Tibial nerve (tissue), 4 donors: ENCODE data around the gene HRH1. TPM values are rescaled to one million over a fixed set of nuclear protein-coding genes. Genes with fewer than 3 reads are reported as not detected.
"Not testable (repeated sequence)": the region's sequence is repeated elsewhere in the genome, so short reads cannot be mapped to it uniquely, and the experiment has no call there.

Experiments
- DNase-seq, 2 donors: peaks; one replicate each; pipeline ENCODE4 v3.0.0-alpha.2; 2019; ENCODE audit warnings: low spot score in 2 of 2
- H3K27ac ChIP-seq, 4 donors: fragments of 200-600 bp; sonication (generic) in 3 of 4; one replicate each; pipeline ENCODE4 v1.5.1; 2017 to 2019; ENCODE audit warnings: mild to moderate bottlenecking in 1 of 4
- H3K27me3 ChIP-seq, 2 donors: fragments of 200-600 bp; sonication (generic) in 1 of 2; one replicate each; pipeline versions ENCODE4 v1.5.1 to v1.6.0; 2017 to 2019
- H3K36me3 ChIP-seq, 3 donors: fragments of 200-600 bp; sonication (generic); one replicate each; pipeline ENCODE4 v1.5.1; 2018 to 2019
- H3K4me1 ChIP-seq, 4 donors: fragments of 200-600 bp; sonication (generic) in 3 of 4; one replicate each; pipeline ENCODE4 v1.5.1; 2017 to 2019
- H3K4me3 ChIP-seq, 4 donors: fragments of 200-600 bp; sonication (generic) in 3 of 4; one replicate each; pipeline ENCODE4 v1.5.1; 2017 to 2019; ENCODE audit warnings: mild to moderate bottlenecking in 1 of 4, moderate library complexity in 1 of 4
- H3K9me3 ChIP-seq, 4 donors: fragments of 200-600 bp; sonication (generic) in 3 of 4; one replicate each; pipeline ENCODE4 v1.5.1; 2017 to 2019
- CTCF ChIP-seq, 5 experiments: fragments of 200-600 bp in 3 of 5; fragments of 450-650 bp in 2 of 5; sonication (generic) in 3 of 5; IDR thresholded peaks; one replicate each; pipeline ENCODE4 v1.5.1; 2016 to 2019; ENCODE audit warnings: antibody characterized with exemption in 5 of 5, mild to moderate bottlenecking in 3 of 5, moderate library complexity in 2 of 5
- EP300 ChIP-seq, 2 donors: sonication (generic); formaldehyde crosslinking; IDR thresholded peaks; one replicate each; pipeline ENCODE4 v1.6.1; 2017; ENCODE audit warnings: antibody characterized with exemption in 2 of 2, mild to moderate bottlenecking in 1 of 2
- POLR2A ChIP-seq, 2 donors: fragments of 450-650 bp; IDR thresholded peaks; one replicate each; pipeline ENCODE4 v1.6.1; 2017; ENCODE audit warnings: antibody characterized with exemption in 2 of 2, mild to moderate bottlenecking in 2 of 2, moderate library complexity in 2 of 2
- WGBS, 2 donors: methylation state at CpG; one replicate each; pipeline ENCODE4 v1.1.5; 2018; 5-methylcytosine and 5-hydroxymethylcytosine counted together
- total RNA-seq, 4 donors: library from RNA; depleted of rRNA; stranded (reverse); fragments of >200 nt; gene quantifications; one replicate each; pipeline ENCODE4 v1.1.0, GENCODE V29; 2016

The HRH1 gene
- total RNA-seq, 4 donors from 2014 or later = 13.8 to 20.3 (median 15.9) TPM

- peak in 2 of 5 experiments; percentile 21 for TF ChIP-seq CTCF (IDR thresholded peaks at IDR 0.05)
- H3K9me3 ChIP-seq, H3K4me3 ChIP-seq, H3K36me3 ChIP-seq, H3K27ac ChIP-seq, DNase-seq, H3K27me3 ChIP-seq: not testable (repeated sequence)
- WGBS, 2 donors = 86 to 92% methylated on average over 14 of the region's 14 CpGs
- peaks cover 0 to 35% (median 5%) of the 10 kb centered on the region in 4 donors for H3K4me1 ChIP-seq
Measured at GRCh38 chr3:11205881-11206280, 51.6 kb downstream of the HRH1 start.

GRCh38 chr3:11206316-11206715, 52.0 kb downstream of the HRH1 start:
- Histone ChIP-seq H3K36me3 (no peaks in the 10 kb centered on the region), H3K4me1 (peaks cover 0 to 35% (median 3%) of the 10 kb centered on the region in 4 donors), H3K27me3 (no peaks in the 10 kb centered on the region), H3K27ac (peak overlapping the region in 1 of 4 donors; percentile 13), H3K4me3 (no peak overlapping the region), H3K9me3 (no peaks in the 10 kb centered on the region)
- TF ChIP-seq CTCF (IDR thresholded peaks at IDR 0.05) = no peak
- no peak for TF ChIP-seq POLR2A (IDR thresholded peaks at IDR 0.05)
- no peak for TF ChIP-seq EP300 (IDR thresholded peaks at IDR 0.05)
- no peak for DNase-seq
- WGBS, 2 donors = 94 to 97% methylated on average over 8 of the region's 8 CpGs

GRCh38 chr3:11206953-11207352, 52.7 kb downstream of the HRH1 start:
- Histone ChIP-seq H3K36me3 (no peaks in the 10 kb centered on the region), H3K27me3 (no peaks in the 10 kb centered on the region), H3K27ac (peak overlapping the region in 1 of 4 donors; percentile 13), H3K4me1 (peaks cover 0 to 34% (median under 1%) of the 10 kb centered on the region in 4 donors), H3K9me3 (no peaks in the 10 kb centered on the region), H3K4me3 (no peak overlapping the region)
- DNase-seq = no peak
- TF ChIP-seq CTCF (IDR thresholded peaks at IDR 0.05) (no peak), EP300 (IDR thresholded peaks at IDR 0.05) (no peak), POLR2A (IDR thresholded peaks at IDR 0.05) (no peak)
- 84 to 87% methylated on average over 8 of the region's 8 CpGs for WGBS, 2 donors

GRCh38 chr3:11211531-11212298, 57.4 kb downstream of the HRH1 start:
- Histone ChIP-seq H3K4me1 (peaks cover 0 to 26% (median 0%) of the 10 kb centered on the region in 4 donors), H3K27ac (no peak overlapping the region), H3K4me3 (no peak overlapping the region), H3K36me3 (no peaks in the 10 kb centered on the region), H3K27me3 (no peaks in the 10 kb centered on the region), H3K9me3 (no peaks in the 10 kb centered on the region)
- 53 to 66% methylated on average over 9 of the region's 9 CpGs for WGBS, 2 donors
- TF ChIP-seq POLR2A (IDR thresholded peaks at IDR 0.05) = no peak
- no peak for TF ChIP-seq EP300 (IDR thresholded peaks at IDR 0.05)
- no peak for TF ChIP-seq CTCF (IDR thresholded peaks at IDR 0.05)
- no peak for DNase-seq

GRCh38 chr3:11212299-11212608, 58.0 kb downstream of the HRH1 start:
- H3K9me3 ChIP-seq = no peaks in the 10 kb centered on the region
- H3K4me3 ChIP-seq = no peak overlapping the region
- peaks cover 0 to 26% (median 0%) of the 10 kb centered on the region in 4 donors for H3K4me1 ChIP-seq
- no peak overlapping the region for H3K27ac ChIP-seq
- no peak for DNase-seq
- no peaks in the 10 kb centered on the region for H3K27me3 ChIP-seq
- no peaks in the 10 kb centered on the region for H3K36me3 ChIP-seq
- TF ChIP-seq EP300 (IDR thresholded peaks at IDR 0.05) (no peak), CTCF (IDR thresholded peaks at IDR 0.05) (no peak), POLR2A (IDR thresholded peaks at IDR 0.05) (no peak)
- WGBS, 2 donors = 60 to 61% methylated on average over 3 of the region's 3 CpGs
